Kidney (tissue), 14 donors: ENCODE data around the gene CAMKMT. TPM values are rescaled to one million over a fixed set of nuclear protein-coding genes. Genes with fewer than 3 reads are reported as not detected.

ENCODE experiments used
- DNase-seq, 5 donors: peaks; one replicate each; pipeline ENCODE4 v3.0.0-alpha.2; 2013 to 2020
- FAIRE-seq: peaks from 2 replicates; lab custom pipeline; 2012; peaks lifted over from hg19 to GRCh38; lab: Jason Lieb, UNC
- H3K27ac ChIP-seq, 2 donors: one replicate each; pipeline ENCODE4 v1.7.0; 2013; ENCODE audit warnings: low read depth in 2 of 2, low read length in 2 of 2, inconsistent platforms in 1 of 2
- H3K27me3 ChIP-seq: one replicate; pipeline ENCODE4 v1.7.1; 2013; ENCODE audit warnings: low read length, inconsistent platforms; ENCODE audit not compliant: control insufficient read depth, insufficient read depth
- H3K36me3 ChIP-seq, 3 donors: one replicate each; pipeline versions ENCODE4 v1.7.0 to v1.7.1; 2013; ENCODE audit warnings: low read length in 3 of 3, control low read depth in 1 of 3, inconsistent platforms in 1 of 3; ENCODE audit not compliant: insufficient read depth in 3 of 3, control insufficient read depth in 2 of 3
- H3K4me1 ChIP-seq, 3 donors: one replicate each; pipeline versions ENCODE4 v1.7.0 to v1.7.1; 2013; ENCODE audit warnings: low read length in 3 of 3, inconsistent platforms in 1 of 3, low read depth in 1 of 3; ENCODE audit not compliant: control insufficient read depth in 2 of 3, insufficient read depth in 2 of 3
- H3K4me3 ChIP-seq, 3 donors: one replicate each; pipeline versions ENCODE4 v1.7.0 to v1.8.1; 2013; ENCODE audit warnings: low read length in 3 of 3, control low read depth in 1 of 3, inconsistent platforms in 1 of 3
- H3K9ac ChIP-seq, 3 donors: one replicate each; pipeline versions ENCODE4 v1.7.0 to v1.7.1; 2013; ENCODE audit warnings: low read length in 3 of 3, control low read depth in 1 of 3, inconsistent platforms in 1 of 3
- H3K9me3 ChIP-seq, 3 donors: one replicate each; pipeline versions ENCODE4 v1.7.0 to v1.7.1; 2013; ENCODE audit warnings: low read length in 3 of 3, control low read depth in 1 of 3, inconsistent platforms in 1 of 3; ENCODE audit not compliant: control insufficient read depth in 2 of 3, insufficient read depth in 1 of 3
- CTCF ChIP-seq: IDR thresholded peaks from 3 replicates; pipeline ENCODE4 v1.5.1; 2012; ENCODE audit warnings: mild to moderate bottlenecking, moderate library complexity, borderline replicate concordance; ENCODE audit not compliant: insufficient read depth; ENCODE audit errors: extremely low read depth
- intact Hi-C: fragments of 100-400 bp; cut with DNase I; formaldehyde crosslinking; loops from one replicate; pipeline ENCODE4 v1.11.1; 2022
- polyA plus RNA-seq: library from polyadenylated mRNA; stranded (reverse); fragments of 350-450 nt; fragmentation: Illumina TruSeq; extraction: RNeasy Lipid Tissue Mini Kit (QIAGEN cat#74804); gene quantifications from one replicate; pipeline ENCODE4 v1.2.3, GENCODE V29; 2014; ENCODE audit warnings: low read depth, low replicate concordance; ENCODE audit not compliant: insufficient read depth
- total RNA-seq: library from RNA; stranded (reverse); fragmentation: NEBNext Ultra II Directional; extraction: Animal tissue kit (Norgen Biotek cat#: 25700); gene quantifications from one replicate; pipeline ENCODE4 v1.2.1, GENCODE V29; 2021
- donor health status: control.
- donor health status: control.
- donor health status: control.
- donor health status: control.
- donor health status: control.
- donor health status: DM: yes; HTN: yes; CAD: no.
- donor health status: Normal renal cell carcinoma (clear cell type).

CAMKMT gene
- total and polyA plus RNA-seq, 2 donors from 2014 or later, result 9.9 to 14.5 TPM

- intact Hi-C loops, result no loop called here
- no peak for FAIRE-seq
- H3K9me3 ChIP-seq, result no peaks in the 10 kb centered on the region
- TF ChIP-seq CTCF, result no peak
- H3K27me3 ChIP-seq, result no peaks in the 10 kb centered on the region
- no peak overlapping the region for H3K27ac ChIP-seq
- H3K4me1 ChIP-seq, result no peaks in the 10 kb centered on the region
- no peak overlapping the region for H3K4me3 ChIP-seq
- no peak overlapping the region for H3K9ac ChIP-seq
- no peaks in the 10 kb centered on the region for H3K36me3 ChIP-seq
- no peak for DNase-seq
These were observed 59.0 kb downstream of the CAMKMT start for GRCh38 chr2:44420725-44421124.

GRCh38 chr2:44424211-44424610 is 62.5 kb downstream of the CAMKMT start:
- Histone ChIP-seq H3K27ac (no peak overlapping the region), H3K9ac (no peak overlapping the region), H3K4me1 (no peaks in the 10 kb centered on the region), H3K4me3 (no peak overlapping the region), H3K9me3 (no peaks in the 10 kb centered on the region), H3K36me3 (no peaks in the 10 kb centered on the region), H3K27me3 (no peaks in the 10 kb centered on the region)
- FAIRE-seq, result no peak
- DNase-seq, result no peak
- intact Hi-C loops, result no loop called here
- TF ChIP-seq CTCF, result no peak

- no peak for DNase-seq
- Histone ChIP-seq H3K9ac (no peak overlapping the region), H3K9me3 (no peaks in the 10 kb centered on the region), H3K4me3 (no peak overlapping the region), H3K4me1 (no peaks in the 10 kb centered on the region), H3K27ac (no peak overlapping the region), H3K27me3 (no peaks in the 10 kb centered on the region), H3K36me3 (no peaks in the 10 kb centered on the region)
- intact Hi-C loops, result no loop called here
- FAIRE-seq, result no peak
- TF ChIP-seq CTCF, result no peak
These were observed 67.3 kb downstream of the CAMKMT start for GRCh38 chr2:44429034-44429433.

- H3K27ac ChIP-seq, result no peak overlapping the region
- no peak for FAIRE-seq
- intact Hi-C loops, result no loop called here
These were observed 68.6 kb downstream of the CAMKMT start for GRCh38 chr2:44430342-44430741.

More at GRCh38 chr2:44430342-44430741, 68.6 kb downstream of the CAMKMT start:
- Histone ChIP-seq H3K4me1 (no peaks in the 10 kb centered on the region), H3K27me3 (no peaks in the 10 kb centered on the region), H3K9ac (no peak overlapping the region), H3K9me3 (no peaks in the 10 kb centered on the region), H3K36me3 (no peaks in the 10 kb centered on the region), H3K4me3 (no peak overlapping the region)
- DNase-seq, result no peak
- no peak for TF ChIP-seq CTCF
